HepG2 (cell line): ENCODE data around the gene ZC3H18. TPM values are rescaled to one million over a fixed set of nuclear protein-coding genes. Genes with fewer than 3 reads are reported as not detected.

Source experiments
- ATF7 ChIP-seq, 2 experiments: fragments of 450-650 bp in 1 of 2; sonication (generic) in 1 of 2; formaldehyde crosslinking in 1 of 2; IDR thresholded peaks; 2 replicates each; pipeline versions ENCODE4 v1.4.0 to v1.6.1; 2016 to 2020; ENCODE audit warnings: antibody characterized with exemption in 1 of 2, mild to moderate bottlenecking in 1 of 2, missing genetic modification reagents in 1 of 2
- CEBPB ChIP-seq: IDR thresholded peaks from 2 replicates; pipeline ENCODE4 v1.6.1; 2011; ENCODE audit warnings: low read depth, low read length, improper control_type of control experiment, borderline replicate concordance
- MTF2 ChIP-seq: sonication (generic); formaldehyde crosslinking; IDR thresholded peaks from 2 replicates; pipeline ENCODE4 v1.5.0; 2020; ENCODE audit warnings: missing genetic modification reagents, borderline replicate concordance
- NAIF1 ChIP-seq: sonication (generic); formaldehyde crosslinking; IDR thresholded peaks from 2 replicates; pipeline ENCODE4 v1.5.0; 2020; ENCODE audit warnings: mild to moderate bottlenecking, missing genetic modification reagents, borderline replicate concordance
- NFIC ChIP-seq: IDR thresholded peaks from 2 replicates; pipeline ENCODE4 v1.6.1; 2012; ENCODE audit warnings: mild to moderate bottlenecking, low read length, inconsistent platforms
- PAX8 ChIP-seq: sonication (generic); formaldehyde crosslinking; IDR thresholded peaks from 2 replicates; pipeline ENCODE4 v1.8.0; 2022; ENCODE audit warnings: mild to moderate bottlenecking, missing genetic modification reagents, borderline replicate concordance
- RBFOX2 ChIP-seq: fragments of 200-400 bp; formaldehyde crosslinking; IDR thresholded peaks from 2 replicates; pipeline ENCODE4 v1.6.1; 2017; ENCODE audit warnings: low read depth, mild to moderate bottlenecking, low read length
- RBM22 ChIP-seq: fragments of 200-400 bp; formaldehyde crosslinking; optimal IDR thresholded peaks from 2 replicates; pipeline ENCODE3; 2017; ENCODE audit warnings: mild to moderate bottlenecking, low read length, moderate library complexity
- SMARCE1 ChIP-seq: fragments of 450-650 bp; IDR thresholded peaks from 2 replicates; pipeline ENCODE4 v1.6.1; 2017; ENCODE audit warnings: borderline replicate concordance
- SNRNP70 ChIP-seq: fragments of 200-400 bp; formaldehyde crosslinking; IDR thresholded peaks from 2 replicates; pipeline ENCODE4 v1.6.1; 2017; ENCODE audit warnings: mild to moderate bottlenecking, low read depth, low read length, moderate library complexity
- ZNF12 ChIP-seq: sonication (generic); formaldehyde crosslinking; IDR thresholded peaks from 2 replicates; pipeline ENCODE4 v1.5.0; 2020; ENCODE audit warnings: missing genetic modification reagents
- ZNF7 ChIP-seq: IDR thresholded peaks from 2 replicates; pipeline ENCODE4 v1.6.1; 2016; ENCODE audit warnings: missing biosample characterization, missing genetic modification reagents
- ZNF724P ChIP-seq: sonication (generic); formaldehyde crosslinking; IDR thresholded peaks from 2 replicates; pipeline ENCODE4 v1.8.0; 2022; ENCODE audit warnings: missing genetic modification reagents, borderline replicate concordance
- ZNF891 ChIP-seq: sonication (generic); formaldehyde crosslinking; IDR thresholded peaks from 2 replicates; pipeline ENCODE4 v1.5.0; 2020; ENCODE audit warnings: mild to moderate bottlenecking, missing genetic modification reagents
- polyA plus RNA-seq, 8 experiments: library from polyadenylated mRNA; depleted of rRNA in 3 of 8; stranded (reverse) in 7 of 8; unstranded in 1 of 8; fragments of >200 nt; fragmentation: Illumina TruSeq in 4 of 8; extraction: Trizol in 4 of 8; gene quantifications; 2 replicates each; pipeline versions ENCODE4 v1.2.1 to v1.2.3, GENCODE V29; 2011 to 2016; ENCODE audit warnings: low read depth in 4 of 8, missing spikeins in 1 of 8, mixed read lengths in 1 of 8; ENCODE audit not compliant: insufficient read depth in 1 of 8
- total RNA-seq, 5 experiments: library from RNA; depleted of rRNA; stranded (reverse); fragments of >200 nt; fragmentation: Illumina TruSeq; extraction: Trizol; gene quantifications; 2 replicates each; pipeline ENCODE4 v1.2.3, GENCODE V29; 2016; ENCODE audit warnings: low read depth in 1 of 5
- TF ChIP-seq, protein P1 (sequence below): sonication (generic); formaldehyde crosslinking; IDR thresholded peaks from 2 replicates; pipeline ENCODE4 v1.4.0; 2020; ENCODE audit warnings: mild to moderate bottlenecking, missing genetic modification reagents
- TF ChIP-seq, protein P2 (sequence below): sonication (generic); formaldehyde crosslinking; IDR thresholded peaks from 2 replicates; pipeline ENCODE4 v1.4.0; 2020; ENCODE audit warnings: missing genetic modification reagents, borderline replicate concordance
- TF ChIP-seq, protein P3 (sequence below): sonication (generic); formaldehyde crosslinking; conservative IDR thresholded peaks from 2 replicates; pipeline ENCODE4 v1.8.1; 2023; ENCODE audit warnings: missing genetic modification reagents
- TF ChIP-seq, protein P4 (sequence below): sonication (generic); formaldehyde crosslinking; IDR thresholded peaks from 2 replicates; pipeline ENCODE4 v1.8.1; 2023; ENCODE audit warnings: mild to moderate bottlenecking, missing genetic modification reagents

The ZC3H18 gene
- total and polyA plus RNA-seq, 2 of the 13 experiments (the other 11 are each of a cell fraction or from before 2014, with no cell fraction given) = 11.2 to 27.4 TPM

GRCh38 chr16:88524274-88524972 lies 45.8 kb upstream of the ZC3H18 start (continued):
- no peak for TF ChIP-seq MTF2 (CRISPR knock-in tag)
- TF ChIP-seq ATF7 (IDR thresholded peaks at IDR 0.05) = no peak
- no peak for TF ChIP-seq ATF7 (CRISPR knock-in tag; IDR thresholded peaks at IDR 0.05)
- TF ChIP-seq, protein P1, sequence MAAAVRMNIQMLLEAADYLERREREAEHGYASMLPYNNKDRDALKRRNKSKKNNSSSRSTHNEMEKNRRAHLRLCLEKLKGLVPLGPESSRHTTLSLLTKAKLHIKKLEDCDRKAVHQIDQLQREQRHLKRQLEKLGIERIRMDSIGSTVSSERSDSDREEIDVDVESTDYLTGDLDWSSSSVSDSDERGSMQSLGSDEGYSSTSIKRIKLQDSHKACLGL (CRISPR knock-in tag) = 0 out of 2 replicates have a peak, but pooled peaks have one; percentile 17
- TF ChIP-seq, protein P2, sequence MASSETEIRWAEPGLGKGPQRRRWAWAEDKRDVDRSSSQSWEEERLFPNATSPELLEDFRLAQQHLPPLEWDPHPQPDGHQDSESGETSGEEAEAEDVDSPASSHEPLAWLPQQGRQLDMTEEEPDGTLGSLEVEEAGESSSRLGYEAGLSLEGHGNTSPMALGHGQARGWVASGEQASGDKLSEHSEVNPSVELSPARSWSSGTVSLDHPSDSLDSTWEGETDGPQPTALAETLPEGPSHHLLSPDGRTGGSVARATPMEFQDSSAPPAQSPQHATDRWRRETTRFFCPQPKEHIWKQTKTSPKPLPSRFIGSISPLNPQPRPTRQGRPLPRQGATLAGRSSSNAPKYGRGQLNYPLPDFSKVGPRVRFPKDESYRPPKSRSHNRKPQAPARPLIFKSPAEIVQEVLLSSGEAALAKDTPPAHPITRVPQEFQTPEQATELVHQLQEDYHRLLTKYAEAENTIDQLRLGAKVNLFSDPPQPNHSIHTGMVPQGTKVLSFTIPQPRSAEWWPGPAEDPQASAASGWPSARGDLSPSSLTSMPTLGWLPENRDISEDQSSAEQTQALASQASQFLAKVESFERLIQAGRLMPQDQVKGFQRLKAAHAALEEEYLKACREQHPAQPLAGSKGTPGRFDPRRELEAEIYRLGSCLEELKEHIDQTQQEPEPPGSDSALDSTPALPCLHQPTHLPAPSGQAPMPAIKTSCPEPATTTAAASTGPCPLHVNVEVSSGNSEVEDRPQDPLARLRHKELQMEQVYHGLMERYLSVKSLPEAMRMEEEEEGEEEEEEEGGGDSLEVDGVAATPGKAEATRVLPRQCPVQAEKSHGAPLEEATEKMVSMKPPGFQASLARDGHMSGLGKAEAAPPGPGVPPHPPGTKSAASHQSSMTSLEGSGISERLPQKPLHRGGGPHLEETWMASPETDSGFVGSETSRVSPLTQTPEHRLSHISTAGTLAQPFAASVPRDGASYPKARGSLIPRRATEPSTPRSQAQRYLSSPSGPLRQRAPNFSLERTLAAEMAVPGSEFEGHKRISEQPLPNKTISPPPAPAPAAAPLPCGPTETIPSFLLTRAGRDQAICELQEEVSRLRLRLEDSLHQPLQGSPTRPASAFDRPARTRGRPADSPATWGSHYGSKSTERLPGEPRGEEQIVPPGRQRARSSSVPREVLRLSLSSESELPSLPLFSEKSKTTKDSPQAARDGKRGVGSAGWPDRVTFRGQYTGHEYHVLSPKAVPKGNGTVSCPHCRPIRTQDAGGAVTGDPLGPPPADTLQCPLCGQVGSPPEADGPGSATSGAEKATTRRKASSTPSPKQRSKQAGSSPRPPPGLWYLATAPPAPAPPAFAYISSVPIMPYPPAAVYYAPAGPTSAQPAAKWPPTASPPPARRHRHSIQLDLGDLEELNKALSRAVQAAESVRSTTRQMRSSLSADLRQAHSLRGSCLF (CRISPR knock-in tag) = no peak
- TF ChIP-seq RBFOX2 = no peak
- TF ChIP-seq SMARCE1 = no peak
- no peak for TF ChIP-seq ZNF724P
- TF ChIP-seq ZNF12 (CRISPR knock-in tag) = no peak
- TF ChIP-seq ZNF891 (CRISPR knock-in tag) = no peak
- no peak for TF ChIP-seq SNRNP70
- no peak for TF ChIP-seq ZNF7 (CRISPR knock-in tag)
- TF ChIP-seq NFIC = no peak
- TF ChIP-seq PAX8 (CRISPR knock-in tag) = no peak
- TF ChIP-seq, protein P3, sequence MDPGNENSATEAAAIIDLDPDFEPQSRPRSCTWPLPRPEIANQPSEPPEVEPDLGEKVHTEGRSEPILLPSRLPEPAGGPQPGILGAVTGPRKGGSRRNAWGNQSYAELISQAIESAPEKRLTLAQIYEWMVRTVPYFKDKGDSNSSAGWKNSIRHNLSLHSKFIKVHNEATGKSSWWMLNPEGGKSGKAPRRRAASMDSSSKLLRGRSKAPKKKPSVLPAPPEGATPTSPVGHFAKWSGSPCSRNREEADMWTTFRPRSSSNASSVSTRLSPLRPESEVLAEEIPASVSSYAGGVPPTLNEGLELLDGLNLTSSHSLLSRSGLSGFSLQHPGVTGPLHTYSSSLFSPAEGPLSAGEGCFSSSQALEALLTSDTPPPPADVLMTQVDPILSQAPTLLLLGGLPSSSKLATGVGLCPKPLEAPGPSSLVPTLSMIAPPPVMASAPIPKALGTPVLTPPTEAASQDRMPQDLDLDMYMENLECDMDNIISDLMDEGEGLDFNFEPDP (CRISPR knock-in tag) = no peak
- TF ChIP-seq CEBPB = no peak
- TF ChIP-seq, protein P4, sequence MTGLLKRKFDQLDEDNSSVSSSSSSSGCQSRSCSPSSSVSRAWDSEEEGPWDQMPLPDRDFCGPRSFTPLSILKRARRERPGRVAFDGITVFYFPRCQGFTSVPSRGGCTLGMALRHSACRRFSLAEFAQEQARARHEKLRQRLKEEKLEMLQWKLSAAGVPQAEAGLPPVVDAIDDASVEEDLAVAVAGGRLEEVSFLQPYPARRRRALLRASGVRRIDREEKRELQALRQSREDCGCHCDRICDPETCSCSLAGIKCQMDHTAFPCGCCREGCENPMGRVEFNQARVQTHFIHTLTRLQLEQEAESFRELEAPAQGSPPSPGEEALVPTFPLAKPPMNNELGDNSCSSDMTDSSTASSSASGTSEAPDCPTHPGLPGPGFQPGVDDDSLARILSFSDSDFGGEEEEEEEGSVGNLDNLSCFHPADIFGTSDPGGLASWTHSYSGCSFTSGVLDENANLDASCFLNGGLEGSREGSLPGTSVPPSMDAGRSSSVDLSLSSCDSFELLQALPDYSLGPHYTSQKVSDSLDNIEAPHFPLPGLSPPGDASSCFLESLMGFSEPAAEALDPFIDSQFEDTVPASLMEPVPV (CRISPR knock-in tag) = no peak
- TF ChIP-seq RBM22 = peak; percentile 8
- no peak for TF ChIP-seq NAIF1 (CRISPR knock-in tag)
